Calu3 (cell line): Measurements from ENCODE around the gene LENEP. TPM values are rescaled to one million over a fixed set of nuclear protein-coding genes. Genes with fewer than 3 reads are reported as not detected.
A peak's percentile ranks its signal among the peaks of the same experiment; 100 is the strongest.
"Not testable (repeated sequence)": the region's sequence is repeated elsewhere in the genome, so short reads cannot be mapped to it uniquely, and the experiment has no call there.

Experiments
- BruUV-seq: library from RNA; stranded (reverse); fragments of 400-500 nt; replicated peaks from 2 replicates; lab custom pipeline; 2021; lab: Mats Ljungman, UMichigan
- CTCF ChIA-PET: fragments of 300-600 bp; sonication (Branson Sonifier 250); formaldehyde crosslinking; loops from one replicate; lab custom pipeline; 2022; ENCODE audit warnings: antibody characterized with exemption; lab: Charles Lee
- DNase-seq: peaks from one replicate; pipeline ENCODE4 v3.0.0; 2022
- H3K27ac Mint-ChIP-seq: one replicate; pipeline ENCODE4 v1.8.0; 2022; ENCODE audit warnings: mixed read lengths; ENCODE audit not compliant: unreplicated experiment
- H3K27me3 Mint-ChIP-seq: one replicate; pipeline ENCODE4 v1.8.0; 2022; ENCODE audit warnings: mixed read lengths; ENCODE audit not compliant: unreplicated experiment
- H3K36me3 Mint-ChIP-seq: one replicate; pipeline ENCODE4 v1.8.0; 2022; ENCODE audit warnings: mild to moderate bottlenecking, moderate library complexity, mixed read lengths; ENCODE audit not compliant: insufficient read depth, unreplicated experiment
- H3K4me1 Mint-ChIP-seq: one replicate; pipeline ENCODE4 v1.8.0; 2022; ENCODE audit warnings: mild to moderate bottlenecking, low read depth, mixed read lengths; ENCODE audit not compliant: unreplicated experiment
- H3K4me3 Mint-ChIP-seq: one replicate; pipeline ENCODE4 v1.8.0; 2022; ENCODE audit warnings: mild to moderate bottlenecking, low read depth, moderate library complexity, mixed read lengths; ENCODE audit not compliant: unreplicated experiment
- H3K9me3 Mint-ChIP-seq: one replicate; pipeline ENCODE4 v1.8.0; 2022; ENCODE audit warnings: low read depth, mixed read lengths; ENCODE audit not compliant: unreplicated experiment
- CTCF ChIP-seq: fragments of 200-600 bp; IDR thresholded peaks from one replicate; pipeline ENCODE4 v1.8.0; 2022; ENCODE audit warnings: antibody characterized with exemption; ENCODE audit not compliant: unreplicated experiment
- intact Hi-C: fragments of 100-400 bp; cut with micrococcal nuclease; formaldehyde crosslinking; loops from one replicate; pipeline ENCODE4 v1.10.0; 2022; ENCODE audit not compliant: unreplicated experiment
- total RNA-seq: library from RNA; stranded (reverse); gene quantifications from 2 replicates; pipeline ENCODE4 v1.2.3, GENCODE V29; 2022

The LENEP gene
- total RNA-seq, 1 experiment from 2014 or later: 1.1 TPM

GRCh38 chr1:154974808-154975408 lies 18.5 kb upstream of the LENEP start:
- intact Hi-C loops: loop anchor here (1.0 to 5.0 kb wide), 2 partner anchors 26 to 87 kb away; partner anchors contain the start of gene EFNA4
- BruUV-seq: no TSS peak
- H3K27me3 Mint-ChIP-seq: no peaks in the 10 kb centered on the region
- H3K36me3 Mint-ChIP-seq: peaks cover 14% of the 10 kb centered on the region
- no peak overlapping the region for H3K27ac Mint-ChIP-seq
- no peaks in the 10 kb centered on the region for H3K9me3 Mint-ChIP-seq
- no peak overlapping the region for H3K4me3 Mint-ChIP-seq
- H3K4me1 Mint-ChIP-seq: peaks cover 27% of the 10 kb centered on the region
- DNase-seq: peak; percentile 96
- CTCF ChIA-PET: interaction anchor here (0.9 to 1.0 kb wide), 3 partner anchors 10 to 110 kb away, joined by 3 to 5 read pairs (median 3); no protein-coding TSS in a partner anchor
- TF ChIP-seq CTCF: no peak

DNA sequence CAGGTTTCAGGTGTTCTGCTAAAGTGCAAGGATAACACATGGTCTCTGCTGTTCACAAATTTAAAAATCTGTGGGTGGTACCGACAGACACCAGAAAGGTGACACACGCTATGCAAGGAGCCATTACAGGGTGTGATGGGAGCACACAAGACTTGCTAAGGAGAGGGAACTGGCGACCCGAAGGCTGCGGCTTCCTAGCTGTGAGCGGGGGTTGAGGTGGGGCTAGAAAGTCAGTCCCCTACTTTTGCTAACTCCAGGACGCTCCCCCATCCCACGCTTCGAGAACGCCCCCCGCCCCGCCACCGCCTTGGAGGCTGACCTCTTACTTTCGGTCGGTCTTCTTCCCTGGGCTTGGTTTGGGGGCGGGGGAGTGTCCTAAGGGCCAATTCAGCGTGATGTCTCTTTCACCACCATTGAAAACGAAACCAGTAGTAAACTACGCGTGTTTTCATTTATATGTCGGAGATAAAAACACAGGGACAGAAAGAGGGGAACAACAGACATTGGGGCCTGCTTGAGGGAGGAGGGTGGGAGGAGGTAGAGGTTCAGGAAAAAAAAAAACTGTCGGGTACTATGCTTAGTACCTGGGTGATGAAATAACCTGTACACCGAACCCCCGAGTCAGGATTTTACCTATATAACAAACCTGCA lies 17.9 kb upstream of the LENEP start:
- Mint-ChIP-seq H3K4me3 (no peak overlapping the region), H3K9me3 (no peaks in the 10 kb centered on the region), H3K36me3 (peaks cover 18% of the 10 kb centered on the region), H3K27me3 (no peaks in the 10 kb centered on the region), H3K4me1 (peaks cover 26% of the 10 kb centered on the region), H3K27ac (no peak overlapping the region)
- BruUV-seq: TSS peak; percentile 57
- no peak for DNase-seq
- intact Hi-C loops: no loop called here
- no peak for TF ChIP-seq CTCF
- CTCF ChIA-PET: interaction anchor here (0.9 to 1.0 kb wide), 3 partner anchors 9 to 110 kb away, joined by 3 to 5 read pairs (median 3); no protein-coding TSS in a partner anchor

DNA sequence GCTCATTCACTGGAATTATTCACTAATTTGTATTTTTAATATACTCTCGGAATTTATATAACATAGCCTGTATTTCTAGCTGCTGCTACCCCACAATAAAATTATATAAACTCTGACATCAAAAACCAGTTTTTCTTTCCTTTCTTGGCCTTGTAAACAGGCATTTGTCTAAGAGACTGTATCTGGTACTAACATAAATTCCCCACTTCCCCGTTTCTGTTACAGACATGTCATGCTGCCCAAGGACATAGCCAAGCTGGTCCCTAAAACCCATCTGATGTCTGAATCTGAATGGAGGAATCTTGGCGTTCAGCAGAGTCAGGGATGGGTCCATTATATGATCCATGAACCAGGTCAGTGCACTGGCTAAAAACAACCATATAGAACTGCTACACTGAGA lies 15.6 kb upstream of the LENEP start:
- H3K9me3 Mint-ChIP-seq, H3K4me3 Mint-ChIP-seq, H3K27ac Mint-ChIP-seq, intact Hi-C loops, DNase-seq, CTCF ChIA-PET, BruUV-seq, H3K4me1 Mint-ChIP-seq, H3K27me3 Mint-ChIP-seq: not testable (repeated sequence)
- H3K36me3 Mint-ChIP-seq: peaks cover 31% of the 10 kb centered on the region

GRCh38 chr1:154978360-154978759 lies 15.0 kb upstream of the LENEP start:
- no TSS peak for BruUV-seq
- Mint-ChIP-seq H3K9me3 (no peaks in the 10 kb centered on the region), H3K36me3 (peaks cover 31% of the 10 kb centered on the region), H3K4me1 (no peaks in the 10 kb centered on the region), H3K4me3 (no peak overlapping the region), H3K27me3 (no peaks in the 10 kb centered on the region), H3K27ac (no peak overlapping the region)
- no peak for TF ChIP-seq CTCF
- CTCF ChIA-PET: no interaction called here
- DNase-seq: no peak
- intact Hi-C loops: no loop called here

GRCh38 chr1:154982341-154982740 lies 11.0 kb upstream of the LENEP start:
- no TSS peak for BruUV-seq
- H3K27me3 Mint-ChIP-seq: no peaks in the 10 kb centered on the region

More at GRCh38 chr1:154982341-154982740, 11.0 kb upstream of the LENEP start:
- CTCF ChIA-PET: interaction anchor here (2.8 kb wide), 1 partner anchor 17 kb away, joined by 11 read pairs; no protein-coding TSS in a partner anchor
- Mint-ChIP-seq H3K4me3 (no peak overlapping the region), H3K9me3 (no peaks in the 10 kb centered on the region), H3K27ac (no peak overlapping the region), H3K36me3 (peaks cover 36% of the 10 kb centered on the region), H3K4me1 (peaks cover 7% of the 10 kb centered on the region)
- DNase-seq: no peak
- TF ChIP-seq CTCF: no peak
- intact Hi-C loops: no loop called here
